Erythroblast (primary cell): ENCODE measurements around the gene FUBP1.

Experiments used
- GATA1 ChIP-seq: IDR thresholded peaks from 2 replicates; pipeline ENCODE4 v1.6.1; 2011; ENCODE audit warnings: low read depth, mild to moderate bottlenecking, control low read depth, low read length, moderate library complexity
- POLR2A ChIP-seq: IDR thresholded peaks from 2 replicates; pipeline ENCODE4 v1.6.1; 2011; ENCODE audit warnings: mild to moderate bottlenecking, low read length

DNA sequence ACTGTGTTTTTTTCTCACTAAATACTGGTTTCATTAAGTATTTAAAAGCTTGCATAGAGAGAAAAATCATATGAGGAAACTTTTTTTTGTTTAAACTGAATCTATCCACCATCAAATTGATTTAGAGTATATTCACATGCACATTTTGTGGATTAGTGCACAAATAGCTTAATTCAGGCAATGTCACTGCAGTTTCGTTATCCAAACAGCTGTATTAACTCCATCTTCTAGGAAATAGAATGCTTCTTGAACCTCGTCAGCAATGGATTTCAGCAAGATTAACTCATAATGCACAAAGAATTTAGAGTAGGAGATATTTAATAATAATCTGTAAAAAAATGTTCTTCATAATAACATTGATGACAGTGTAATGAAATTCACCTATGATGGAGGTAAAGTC is 52.9 kb downstream of the FUBP1 start:
- no peak for TF ChIP-seq POLR2A
- no peak for TF ChIP-seq GATA1
